SH-SY5Y (cell line): ENCODE data around the gene CHMP4A.

ENCODE experiments used
- GATA2 ChIP-seq: IDR thresholded peaks from 2 replicates; pipeline ENCODE4 v1.6.1; 2011; ENCODE audit warnings: mild to moderate bottlenecking, low read depth, low read length
- GATA3 ChIP-seq: IDR thresholded peaks from 2 replicates; pipeline ENCODE4 v1.6.1; 2011; ENCODE audit warnings: low read depth, mild to moderate bottlenecking, low read length, moderate library complexity

GRCh38 chr14:24241829-24242443 lies 28.6 kb upstream of the CHMP4A start:
- TF ChIP-seq GATA2 = no peak
- no peak for TF ChIP-seq GATA3
